ENCODE results near the gene MORC1. TPM values are rescaled to one million over a fixed set of nuclear protein-coding genes. Genes with fewer than 3 reads are reported as not detected.

The MORC1 gene
- total and polyA plus RNA-seq, 12 donors = 0.06 to 0.15 (median 0.11) TPM; not detected in 9

GRCh38 chr3:109005443-109005842, 112.5 kb downstream of the MORC1 start:
- no peaks in the 10 kb centered on the region for H3K9me3 ChIP-seq (replicated peaks in 1 of 3)
- no peak for DNase-seq
- intact Hi-C loops (cut with DNase I) = no loop called here
- H3K4me3 ChIP-seq = no peak overlapping the region
- no peaks in the 10 kb centered on the region for H3K4me1 ChIP-seq (replicated peaks in 1 of 2)
- TF ChIP-seq CTCF (IDR thresholded peaks at IDR 0.05) (no peak), POLR2A (IDR thresholded peaks at IDR 0.05) (no peak)
- H3K36me3 ChIP-seq (replicated peaks in 1 of 2) = no peaks in the 10 kb centered on the region
- no peaks in the 10 kb centered on the region for H3K27me3 ChIP-seq
- no peak overlapping the region for H3K27ac ChIP-seq
- 75 to 85% (median 82%) methylated on average over 3 of the region's 3 CpGs for WGBS, 4 donors

GRCh38 chr3:108998436-108998835, 119.5 kb downstream of the MORC1 start:
- 36 to 62% (median 48%) methylated on average over 3 of the region's 3 CpGs for WGBS, 4 donors
- intact Hi-C loops (cut with DNase I) = no loop called here
- H3K27me3 ChIP-seq = no peaks in the 10 kb centered on the region
- H3K4me3 ChIP-seq = no peak overlapping the region
- no peaks in the 10 kb centered on the region for H3K9me3 ChIP-seq (replicated peaks in 1 of 3)
- DNase-seq = no peak
- no peak overlapping the region for H3K27ac ChIP-seq
- H3K36me3 ChIP-seq (replicated peaks in 1 of 2) = no peaks in the 10 kb centered on the region
- TF ChIP-seq POLR2A (IDR thresholded peaks at IDR 0.05) = no peak
- TF ChIP-seq CTCF (IDR thresholded peaks at IDR 0.05) = no peak
- H3K4me1 ChIP-seq (replicated peaks in 1 of 2) = no peaks in the 10 kb centered on the region

- 0 to 3% (median 2%) methylated on average over 1 of the region's 1 CpG for WGBS, 4 donors
- no peak for TF ChIP-seq CTCF (IDR thresholded peaks at IDR 0.05)
- intact Hi-C loops (cut with DNase I) = no loop called here
Measured at GRCh38 chr3:108985844-108986243, 132.1 kb downstream of the MORC1 start.

GRCh38 chr3:108983051-108983450, 134.9 kb downstream of the MORC1 start:
- no peak for DNase-seq
- Histone ChIP-seq H3K4me1 (replicated peaks in 1 of 2) (no peaks in the 10 kb centered on the region), H3K4me3 (no peak overlapping the region), H3K27ac (no peak overlapping the region), H3K27me3 (no peaks in the 10 kb centered on the region), H3K9me3 (replicated peaks in 1 of 3) (no peaks in the 10 kb centered on the region), H3K36me3 (replicated peaks in 1 of 2) (no peaks in the 10 kb centered on the region)
- TF ChIP-seq POLR2A (IDR thresholded peaks at IDR 0.05) (no peak), CTCF (IDR thresholded peaks at IDR 0.05) (no peak)
- 84 to 100% (median 85%) methylated on average over 1 of the region's 1 CpG for WGBS, 4 donors
- intact Hi-C loops (cut with DNase I) = no loop called here

More at GRCh38 chr3:108985844-108986243, 132.1 kb downstream of the MORC1 start:
- DNase-seq = no peak
- Histone ChIP-seq H3K36me3 (replicated peaks in 1 of 2) (no peaks in the 10 kb centered on the region), H3K27me3 (no peaks in the 10 kb centered on the region), H3K4me3 (no peak overlapping the region), H3K27ac (no peak overlapping the region), H3K4me1 (replicated peaks in 1 of 2) (no peaks in the 10 kb centered on the region), H3K9me3 (replicated peaks in 1 of 3) (no peaks in the 10 kb centered on the region)

Measured in adrenal gland (tissue), 12 donors.